Ascending aorta (tissue), 2 donors: ENCODE results near the gene THAP3. TPM values are rescaled to one million over a fixed set of nuclear protein-coding genes. Genes with fewer than 3 reads are reported as not detected.

Source experiments
- DNase-seq, 2 donors: peaks; one replicate each; pipeline ENCODE4 v3.0.0-alpha.2; 2019; ENCODE audit warnings: low spot score in 2 of 2
- H3K27ac ChIP-seq, 2 donors: fragments of 200-600 bp; sonication (generic); one replicate each; pipeline ENCODE4 v1.5.1; 2016 to 2017; ENCODE audit warnings: mild to moderate bottlenecking in 1 of 2
- H3K27me3 ChIP-seq: fragments of 200-600 bp; sonication (generic); one replicate; pipeline ENCODE4 v1.5.1; 2017
- H3K36me3 ChIP-seq, 2 donors: fragments of 200-600 bp; sonication (generic); one replicate each; pipeline ENCODE4 v1.5.1; 2016
- H3K4me1 ChIP-seq, 2 donors: fragments of 200-600 bp; sonication (generic); one replicate each; pipeline ENCODE4 v1.5.1; 2016 to 2017; ENCODE audit warnings: mild to moderate bottlenecking in 1 of 2
- H3K4me3 ChIP-seq, 2 donors: fragments of 200-600 bp; sonication (generic); one replicate each; pipeline ENCODE4 v1.5.1; 2016 to 2017; ENCODE audit warnings: mild to moderate bottlenecking in 1 of 2
- H3K9me3 ChIP-seq, 2 donors: fragments of 200-600 bp; sonication (generic); one replicate each; pipeline ENCODE4 v1.5.1; 2016
- intact Hi-C: fragments of 100-400 bp; cut with DNase I; formaldehyde crosslinking; loops from one replicate; pipeline ENCODE4 v1.15.1; 2023
- total RNA-seq: library from RNA; depleted of rRNA; stranded (reverse); fragments of >200 nt; gene quantifications from one replicate; pipeline ENCODE4 v1.1.0, GENCODE V29; 2016
- TF ChIP-seq, protein P1 (sequence below), 3 experiments: fragments of 200-600 bp in 2 of 3; fragments of 450-650 bp in 1 of 3; sonication (generic) in 2 of 3; IDR thresholded peaks; one replicate each; pipeline ENCODE4 v1.5.1; 2016 to 2019; ENCODE audit warnings: antibody characterized with exemption in 3 of 3, mild to moderate bottlenecking in 1 of 3, moderate library complexity in 1 of 3

THAP3 gene
- total RNA-seq, 1 donor from 2014 or later = 9.3 TPM

DNA sequence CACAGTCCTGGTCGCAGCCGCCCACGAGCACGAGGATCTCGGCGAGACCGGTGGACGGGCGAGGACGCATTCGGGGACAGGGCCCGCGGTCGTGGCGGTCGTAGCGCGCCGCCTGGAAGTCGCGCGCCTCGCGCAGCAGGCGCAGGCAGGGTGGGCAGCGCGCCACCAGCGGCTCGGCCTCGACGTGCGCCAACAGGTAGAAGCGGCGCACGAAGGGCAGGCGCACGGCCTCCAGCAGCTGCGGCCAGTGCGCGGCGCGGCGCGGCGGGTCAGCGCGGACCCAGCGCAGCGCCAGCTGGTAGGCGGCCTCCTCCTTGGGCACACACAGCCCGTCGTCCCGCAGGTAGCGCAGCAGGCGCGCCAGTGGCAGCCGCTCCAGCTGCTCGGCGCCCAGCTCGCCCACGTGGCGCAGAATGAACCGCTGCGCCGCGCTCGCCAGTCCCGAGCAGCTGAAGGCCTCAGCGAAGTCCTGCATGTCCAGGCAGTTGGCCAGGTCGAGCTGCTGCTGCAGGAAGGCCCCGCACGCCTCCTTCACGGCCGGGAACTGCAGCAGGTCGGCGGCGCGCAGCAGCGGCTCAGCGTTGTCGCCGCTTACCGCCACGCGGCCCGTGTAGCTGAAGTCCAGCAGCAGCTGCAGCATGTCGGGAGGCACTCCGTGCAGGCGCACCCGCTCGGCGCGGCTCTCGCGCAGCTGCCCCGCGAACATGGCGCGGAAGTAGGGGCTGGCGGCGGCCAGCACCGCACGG lies 22.6 kb upstream of the THAP3 start:
- peak overlapping the region; percentile 92 to 95 for H3K4me3 ChIP-seq
- H3K27ac ChIP-seq = peak overlapping the region; percentile 98 to 99
- peaks cover 23 to 42% of the 10 kb centered on the region in 2 donors for H3K4me1 ChIP-seq
- no peak for DNase-seq
- TF ChIP-seq, protein P1, sequence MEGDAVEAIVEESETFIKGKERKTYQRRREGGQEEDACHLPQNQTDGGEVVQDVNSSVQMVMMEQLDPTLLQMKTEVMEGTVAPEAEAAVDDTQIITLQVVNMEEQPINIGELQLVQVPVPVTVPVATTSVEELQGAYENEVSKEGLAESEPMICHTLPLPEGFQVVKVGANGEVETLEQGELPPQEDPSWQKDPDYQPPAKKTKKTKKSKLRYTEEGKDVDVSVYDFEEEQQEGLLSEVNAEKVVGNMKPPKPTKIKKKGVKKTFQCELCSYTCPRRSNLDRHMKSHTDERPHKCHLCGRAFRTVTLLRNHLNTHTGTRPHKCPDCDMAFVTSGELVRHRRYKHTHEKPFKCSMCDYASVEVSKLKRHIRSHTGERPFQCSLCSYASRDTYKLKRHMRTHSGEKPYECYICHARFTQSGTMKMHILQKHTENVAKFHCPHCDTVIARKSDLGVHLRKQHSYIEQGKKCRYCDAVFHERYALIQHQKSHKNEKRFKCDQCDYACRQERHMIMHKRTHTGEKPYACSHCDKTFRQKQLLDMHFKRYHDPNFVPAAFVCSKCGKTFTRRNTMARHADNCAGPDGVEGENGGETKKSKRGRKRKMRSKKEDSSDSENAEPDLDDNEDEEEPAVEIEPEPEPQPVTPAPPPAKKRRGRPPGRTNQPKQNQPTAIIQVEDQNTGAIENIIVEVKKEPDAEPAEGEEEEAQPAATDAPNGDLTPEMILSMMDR (IDR thresholded peaks at IDR 0.05) = no peak
- no peaks in the 10 kb centered on the region for H3K27me3 ChIP-seq
- peaks cover 26 to 27% of the 10 kb centered on the region in 2 donors for H3K36me3 ChIP-seq
- intact Hi-C loops = loop anchor here (1.0 to 2.0 kb wide), 5 partner anchors 23 to 183 kb away; partner anchors contain the start of genes CAMTA1, NOL9, TAS1R1 and ZBTB48
- no peaks in the 10 kb centered on the region for H3K9me3 ChIP-seq

DNA sequence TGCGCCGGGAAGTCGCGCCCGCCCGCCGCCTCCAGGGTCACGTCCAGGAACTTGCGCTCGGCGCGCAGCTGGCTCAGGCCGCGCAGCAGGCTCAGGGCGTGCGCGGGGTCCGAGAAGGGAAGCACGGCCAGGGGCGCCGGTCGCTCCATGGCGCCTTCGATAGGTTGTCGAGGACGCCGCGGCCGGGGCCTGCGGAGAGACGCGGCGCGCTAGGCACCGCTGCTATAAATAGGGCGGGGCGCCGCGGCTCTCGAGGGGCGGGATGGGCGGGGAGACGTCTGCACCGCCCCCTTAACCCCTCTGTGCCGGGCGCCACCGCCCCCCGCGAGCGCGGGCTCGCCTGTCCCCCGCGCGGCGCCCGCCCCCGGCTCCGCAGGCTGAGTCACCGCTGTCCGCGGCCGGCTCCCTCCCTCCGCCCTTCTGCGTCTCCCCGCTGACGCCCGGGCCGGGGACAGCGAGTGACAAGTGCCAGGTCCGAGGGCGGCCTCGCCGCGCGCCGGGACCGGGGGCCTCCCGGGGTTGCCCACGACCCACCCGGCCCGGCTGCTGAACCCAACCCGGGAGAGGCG lies 21.9 kb upstream of the THAP3 start, which contains the start of gene KLHL21:
Gene KLHL21 (minus strand): TSS at position 201 of the 569 bp plus-strand sequence. CDS start 52 bp downstream, at position 149.
- intact Hi-C loops = loop anchor here (2.0 kb wide), 1 partner anchor 182 kb away; the partner anchor contains the start of gene CAMTA1
- TF ChIP-seq, protein P1 (IDR thresholded peaks at IDR 0.05) = no peak
- Histone ChIP-seq H3K4me1 (peaks cover 20 to 36% of the 10 kb centered on the region in 2 donors), H3K27ac (peak within 1 kb of the TSS; percentile 98 to 99), H3K9me3 (no peaks in the 10 kb centered on the region), H3K4me3 (peak within 1 kb of the TSS; percentile 92 to 95), H3K27me3 (no peaks in the 10 kb centered on the region), H3K36me3 (peaks cover 19 to 20% of the 10 kb centered on the region in 2 donors)
- DNase-seq = peak; percentile 77 to 96

DNA sequence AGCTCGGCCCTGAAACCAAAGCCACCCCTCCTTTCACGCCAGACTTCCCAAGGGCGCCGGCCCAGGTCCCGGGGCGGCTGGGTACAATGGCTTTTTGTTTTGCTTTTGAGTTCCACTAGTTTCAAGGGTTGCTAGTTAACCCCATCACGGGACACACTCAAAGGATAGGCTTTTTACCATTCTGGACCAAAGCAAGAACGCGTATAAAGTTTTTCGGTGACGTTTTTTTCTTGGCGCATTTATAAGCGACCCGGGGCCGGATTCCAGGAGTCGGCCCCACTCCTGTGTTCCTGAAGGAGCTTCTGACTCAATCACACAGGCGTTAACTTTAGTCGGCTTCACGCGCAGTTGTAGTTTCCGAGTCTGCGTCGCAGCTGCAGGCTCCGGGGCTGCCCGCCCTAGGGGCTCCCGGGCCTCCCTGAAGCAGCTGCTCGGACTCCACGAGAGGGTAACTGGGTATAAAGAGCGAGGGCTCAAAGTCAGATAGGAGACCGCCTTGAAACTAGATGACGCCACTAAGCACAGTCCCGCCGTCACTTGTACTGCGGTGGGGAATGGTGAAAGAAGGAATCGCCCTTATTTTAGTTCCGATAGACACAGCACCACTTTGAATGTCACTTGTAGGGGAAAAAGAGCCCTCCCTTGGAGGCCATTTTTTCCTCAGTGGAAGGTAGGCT lies 21.3 kb upstream of the THAP3 start:
- Histone ChIP-seq H3K4me3 (peak overlapping the region; percentile 92 to 95), H3K27ac (peak overlapping the region; percentile 98 to 99), H3K9me3 (no peaks in the 10 kb centered on the region), H3K4me1 (peaks cover 15 to 30% of the 10 kb centered on the region in 2 donors), H3K36me3 (peaks cover 13 to 14% of the 10 kb centered on the region in 2 donors), H3K27me3 (no peaks in the 10 kb centered on the region)
- TF ChIP-seq, protein P1 (IDR thresholded peaks at IDR 0.05) = peak in 1 of 3 experiments; percentile 9
- DNase-seq = peak in 1 of 2 donors; percentile 87
- intact Hi-C loops = loop anchor here (2.0 kb wide), 1 partner anchor 181 kb away; the partner anchor contains the start of gene CAMTA1

- Histone ChIP-seq H3K27me3 (no peaks in the 10 kb centered on the region), H3K27ac (peak overlapping the region; percentile 98 to 99), H3K9me3 (no peaks in the 10 kb centered on the region), H3K36me3 (peaks cover 6 to 7% of the 10 kb centered on the region in 2 donors), H3K4me1 (peaks cover 9 to 25% of the 10 kb centered on the region in 2 donors), H3K4me3 (peak overlapping the region; percentile 92 to 95)
- TF ChIP-seq, protein P1 (IDR thresholded peaks at IDR 0.05) = no peak
- peak; percentile 59 to 97 for DNase-seq
- intact Hi-C loops = loop anchor here (1.0 to 2.0 kb wide), 2 partner anchors 9 to 181 kb away; partner anchors contain the start of genes CAMTA1 and PHF13
Measured at GRCh38 chr1:6603915-6604558, 20.6 kb upstream of the THAP3 start.
